Measurements from ENCODE around the gene ROBO4. TPM values are rescaled to one million over a fixed set of nuclear protein-coding genes. Genes with fewer than 3 reads are reported as not detected.

Gene ROBO4
- total and polyA plus RNA-seq, 2 of the 13 experiments (the other 11 are each of a cell fraction or from before 2014, with no cell fraction given): 0.07 to 1.1 TPM

DNA sequence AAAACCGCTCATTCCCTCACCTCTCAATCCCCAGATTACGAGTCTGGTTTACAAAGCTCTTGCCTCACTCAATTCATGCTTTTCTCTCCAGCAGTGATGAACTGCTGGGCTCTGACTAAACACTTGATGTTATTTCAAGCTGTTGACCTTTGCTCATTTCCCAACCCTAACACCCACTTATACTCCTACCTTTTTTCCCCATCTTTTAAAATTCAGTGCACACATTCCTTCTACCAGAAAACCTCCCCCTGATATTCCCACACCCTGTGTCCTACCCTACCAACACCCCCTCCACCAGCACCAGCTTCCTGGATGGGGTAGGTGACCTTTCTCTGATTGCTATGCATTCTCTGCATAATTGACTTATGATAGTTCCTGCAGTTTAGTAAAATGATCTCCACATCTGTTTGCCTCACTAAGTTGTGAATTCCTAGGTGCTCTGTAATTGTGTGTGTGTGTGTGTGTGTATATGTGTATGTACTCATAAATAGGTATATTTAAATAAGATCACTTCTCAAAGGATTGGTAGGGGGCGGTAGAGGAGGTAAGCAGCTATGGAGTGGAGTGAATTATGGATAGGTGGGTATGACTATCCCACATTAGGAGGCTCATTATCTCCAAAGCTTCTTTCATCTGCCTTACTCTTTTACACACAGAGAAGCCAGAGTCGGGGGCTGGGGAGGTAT is 37.3 kb upstream of the ROBO4 start (continued):
- TF ChIP-seq, protein P1, sequence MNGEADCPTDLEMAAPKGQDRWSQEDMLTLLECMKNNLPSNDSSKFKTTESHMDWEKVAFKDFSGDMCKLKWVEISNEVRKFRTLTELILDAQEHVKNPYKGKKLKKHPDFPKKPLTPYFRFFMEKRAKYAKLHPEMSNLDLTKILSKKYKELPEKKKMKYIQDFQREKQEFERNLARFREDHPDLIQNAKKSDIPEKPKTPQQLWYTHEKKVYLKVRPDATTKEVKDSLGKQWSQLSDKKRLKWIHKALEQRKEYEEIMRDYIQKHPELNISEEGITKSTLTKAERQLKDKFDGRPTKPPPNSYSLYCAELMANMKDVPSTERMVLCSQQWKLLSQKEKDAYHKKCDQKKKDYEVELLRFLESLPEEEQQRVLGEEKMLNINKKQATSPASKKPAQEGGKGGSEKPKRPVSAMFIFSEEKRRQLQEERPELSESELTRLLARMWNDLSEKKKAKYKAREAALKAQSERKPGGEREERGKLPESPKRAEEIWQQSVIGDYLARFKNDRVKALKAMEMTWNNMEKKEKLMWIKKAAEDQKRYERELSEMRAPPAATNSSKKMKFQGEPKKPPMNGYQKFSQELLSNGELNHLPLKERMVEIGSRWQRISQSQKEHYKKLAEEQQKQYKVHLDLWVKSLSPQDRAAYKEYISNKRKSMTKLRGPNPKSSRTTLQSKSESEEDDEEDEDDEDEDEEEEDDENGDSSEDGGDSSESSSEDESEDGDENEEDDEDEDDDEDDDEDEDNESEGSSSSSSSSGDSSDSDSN (CRISPR knock-in tag; IDR thresholded peaks at IDR 0.05): no peak
- TF ChIP-seq SATB2 (CRISPR knock-in tag; IDR thresholded peaks at IDR 0.05): no peak
- TF ChIP-seq, protein P2, sequence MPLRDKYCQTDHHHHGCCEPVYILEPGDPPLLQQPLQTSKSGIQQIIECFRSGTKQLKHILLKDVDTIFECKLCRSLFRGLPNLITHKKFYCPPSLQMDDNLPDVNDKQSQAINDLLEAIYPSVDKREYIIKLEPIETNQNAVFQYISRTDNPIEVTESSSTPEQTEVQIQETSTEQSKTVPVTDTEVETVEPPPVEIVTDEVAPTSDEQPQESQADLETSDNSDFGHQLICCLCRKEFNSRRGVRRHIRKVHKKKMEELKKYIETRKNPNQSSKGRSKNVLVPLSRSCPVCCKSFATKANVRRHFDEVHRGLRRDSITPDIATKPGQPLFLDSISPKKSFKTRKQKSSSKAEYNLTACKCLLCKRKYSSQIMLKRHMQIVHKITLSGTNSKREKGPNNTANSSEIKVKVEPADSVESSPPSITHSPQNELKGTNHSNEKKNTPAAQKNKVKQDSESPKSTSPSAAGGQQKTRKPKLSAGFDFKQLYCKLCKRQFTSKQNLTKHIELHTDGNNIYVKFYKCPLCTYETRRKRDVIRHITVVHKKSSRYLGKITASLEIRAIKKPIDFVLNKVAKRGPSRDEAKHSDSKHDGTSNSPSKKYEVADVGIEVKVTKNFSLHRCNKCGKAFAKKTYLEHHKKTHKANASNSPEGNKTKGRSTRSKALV (CRISPR knock-in tag; IDR thresholded peaks at IDR 0.05): no peak
- peak; percentile 39; the same call in 1 of the 2 replicates for TF ChIP-seq ELF3 (CRISPR knock-in tag; IDR thresholded peaks at IDR 0.05)
- no peak for TF ChIP-seq ZNF747 (CRISPR knock-in tag; IDR thresholded peaks at IDR 0.05; ENCODE audit: borderline replicate concordance)
- TF ChIP-seq, protein P3, sequence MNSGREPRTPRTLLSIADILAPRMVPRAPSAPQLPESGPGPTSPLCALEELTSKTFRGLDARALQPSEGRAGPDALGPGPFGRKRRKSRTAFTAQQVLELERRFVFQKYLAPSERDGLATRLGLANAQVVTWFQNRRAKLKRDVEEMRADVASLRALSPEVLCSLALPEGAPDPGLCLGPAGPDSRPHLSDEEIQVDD (CRISPR knock-in tag; IDR thresholded peaks at IDR 0.05; ENCODE audit: borderline replicate concordance): no peak
- no peak for TF ChIP-seq ZNF205 (CRISPR knock-in tag; IDR thresholded peaks at IDR 0.05)
- TF ChIP-seq ZMAT3 (CRISPR knock-in tag; conservative IDR thresholded peaks at IDR 0.05): no peak
- TF ChIP-seq KMT2A (CRISPR knock-in tag; IDR thresholded peaks at IDR 0.05): no peak
- no peak for TF ChIP-seq SMAD3 (CRISPR knock-in tag; IDR thresholded peaks at IDR 0.05)
- TF ChIP-seq KDM5B (CRISPR knock-in tag; IDR thresholded peaks at IDR 0.05; ENCODE audit: borderline replicate concordance): no peak
- peak; percentile 42; the same call in 1 of the 2 replicates for TF ChIP-seq ZMYM4 (CRISPR knock-in tag; IDR thresholded peaks at IDR 0.05)
- TF ChIP-seq, protein P4, sequence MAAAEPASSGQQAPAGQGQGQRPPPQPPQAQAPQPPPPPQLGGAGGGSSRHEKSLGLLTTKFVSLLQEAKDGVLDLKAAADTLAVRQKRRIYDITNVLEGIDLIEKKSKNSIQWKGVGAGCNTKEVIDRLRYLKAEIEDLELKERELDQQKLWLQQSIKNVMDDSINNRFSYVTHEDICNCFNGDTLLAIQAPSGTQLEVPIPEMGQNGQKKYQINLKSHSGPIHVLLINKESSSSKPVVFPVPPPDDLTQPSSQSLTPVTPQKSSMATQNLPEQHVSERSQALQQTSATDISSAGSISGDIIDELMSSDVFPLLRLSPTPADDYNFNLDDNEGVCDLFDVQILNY (CRISPR knock-in tag; conservative IDR thresholded peaks at IDR 0.05): no peak
- TF ChIP-seq, protein P5, sequence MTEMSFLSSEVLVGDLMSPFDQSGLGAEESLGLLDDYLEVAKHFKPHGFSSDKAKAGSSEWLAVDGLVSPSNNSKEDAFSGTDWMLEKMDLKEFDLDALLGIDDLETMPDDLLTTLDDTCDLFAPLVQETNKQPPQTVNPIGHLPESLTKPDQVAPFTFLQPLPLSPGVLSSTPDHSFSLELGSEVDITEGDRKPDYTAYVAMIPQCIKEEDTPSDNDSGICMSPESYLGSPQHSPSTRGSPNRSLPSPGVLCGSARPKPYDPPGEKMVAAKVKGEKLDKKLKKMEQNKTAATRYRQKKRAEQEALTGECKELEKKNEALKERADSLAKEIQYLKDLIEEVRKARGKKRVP (CRISPR knock-in tag; IDR thresholded peaks at IDR 0.05): peak in 1 of 2 experiments; percentile 54; a peak in 2 of 4 replicates
- TF ChIP-seq, protein P6, sequence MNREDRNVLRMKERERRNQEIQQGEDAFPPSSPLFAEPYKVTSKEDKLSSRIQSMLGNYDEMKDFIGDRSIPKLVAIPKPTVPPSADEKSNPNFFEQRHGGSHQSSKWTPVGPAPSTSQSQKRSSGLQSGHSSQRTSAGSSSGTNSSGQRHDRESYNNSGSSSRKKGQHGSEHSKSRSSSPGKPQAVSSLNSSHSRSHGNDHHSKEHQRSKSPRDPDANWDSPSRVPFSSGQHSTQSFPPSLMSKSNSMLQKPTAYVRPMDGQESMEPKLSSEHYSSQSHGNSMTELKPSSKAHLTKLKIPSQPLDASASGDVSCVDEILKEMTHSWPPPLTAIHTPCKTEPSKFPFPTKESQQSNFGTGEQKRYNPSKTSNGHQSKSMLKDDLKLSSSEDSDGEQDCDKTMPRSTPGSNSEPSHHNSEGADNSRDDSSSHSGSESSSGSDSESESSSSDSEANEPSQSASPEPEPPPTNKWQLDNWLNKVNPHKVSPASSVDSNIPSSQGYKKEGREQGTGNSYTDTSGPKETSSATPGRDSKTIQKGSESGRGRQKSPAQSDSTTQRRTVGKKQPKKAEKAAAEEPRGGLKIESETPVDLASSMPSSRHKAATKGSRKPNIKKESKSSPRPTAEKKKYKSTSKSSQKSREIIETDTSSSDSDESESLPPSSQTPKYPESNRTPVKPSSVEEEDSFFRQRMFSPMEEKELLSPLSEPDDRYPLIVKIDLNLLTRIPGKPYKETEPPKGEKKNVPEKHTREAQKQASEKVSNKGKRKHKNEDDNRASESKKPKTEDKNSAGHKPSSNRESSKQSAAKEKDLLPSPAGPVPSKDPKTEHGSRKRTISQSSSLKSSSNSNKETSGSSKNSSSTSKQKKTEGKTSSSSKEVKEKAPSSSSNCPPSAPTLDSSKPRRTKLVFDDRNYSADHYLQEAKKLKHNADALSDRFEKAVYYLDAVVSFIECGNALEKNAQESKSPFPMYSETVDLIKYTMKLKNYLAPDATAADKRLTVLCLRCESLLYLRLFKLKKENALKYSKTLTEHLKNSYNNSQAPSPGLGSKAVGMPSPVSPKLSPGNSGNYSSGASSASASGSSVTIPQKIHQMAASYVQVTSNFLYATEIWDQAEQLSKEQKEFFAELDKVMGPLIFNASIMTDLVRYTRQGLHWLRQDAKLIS (CRISPR knock-in tag; IDR thresholded peaks at IDR 0.05): no peak
- TF ChIP-seq THAP11 (CRISPR knock-in tag; IDR thresholded peaks at IDR 0.05): no peak
- TF ChIP-seq SP4 (CRISPR knock-in tag; IDR thresholded peaks at IDR 0.05): no peak

All from HepG2 (cell line).